ENCODE results near the gene LRPAP1.

The LRPAP1 gene

GRCh38 chr4:3514806-3515501 lies 17.3 kb downstream of the LRPAP1 start:
- H2BK5ac ChIP-seq (ENCODE audit: low read depth, low read length, poor library complexity) = no peak overlapping the region
- no peak for DNase-seq
- H3K27me3 ChIP-seq (ENCODE audit: insufficient read depth, low read length) = no peaks in the 10 kb centered on the region
- H4K12ac ChIP-seq (ENCODE audit: low read depth, low read length) = no peak overlapping the region
- H3K27ac ChIP-seq (ENCODE audit: low read depth, low read length) = no peak overlapping the region
- H3K4me2 ChIP-seq (ENCODE audit: low read length) = no peak overlapping the region
- H3K9me3 ChIP-seq (ENCODE audit: insufficient read depth, low read depth, low read length) = no peaks in the 10 kb centered on the region
- H3K4me1 ChIP-seq (ENCODE audit: control insufficient read depth in 1 of 2, insufficient read depth in 2 of 2, low read length in 2 of 2) = no peaks in the 10 kb centered on the region
- no peak overlapping the region for H3K4ac ChIP-seq (ENCODE audit: low read depth, low read length)
- no peak overlapping the region for H3K14ac ChIP-seq (ENCODE audit: low read length)
- no peak overlapping the region for H2AFZ ChIP-seq (ENCODE audit: insufficient read depth, low read length, poor library complexity)
- peaks cover 88 to 91% of the 10 kb centered on the region in 2 experiments for H3K36me3 ChIP-seq (ENCODE audit: control insufficient read depth in 1 of 2, insufficient read depth in 2 of 2, low read length in 2 of 2)
- no peak overlapping the region for H2BK12ac ChIP-seq (ENCODE audit: low read length)
- H3K9ac ChIP-seq (ENCODE audit: low read length) = no peak overlapping the region
- no peak overlapping the region for H2AK5ac ChIP-seq (ENCODE audit: low read length)
- no CpG with 5 or more reads among the region's 31 CpGs for WGBS (ENCODE audit: extremely low coverage, insufficient coverage, insufficient read length)
- H3K23ac ChIP-seq (ENCODE audit: low read length) = no peak overlapping the region
- H4K8ac ChIP-seq (ENCODE audit: low read depth, low read length) = no peak overlapping the region
- no peak overlapping the region for H2BK120ac ChIP-seq (ENCODE audit: insufficient read depth, low read length, poor library complexity)
- H4K91ac ChIP-seq (ENCODE audit: low read depth, low read length) = no peak overlapping the region
- no peak overlapping the region for H3K4me3 ChIP-seq (ENCODE audit: low read depth, low read length)
- no peaks in the 10 kb centered on the region for H3K79me2 ChIP-seq (ENCODE audit: control insufficient read depth, insufficient read depth, low read length, poor library complexity)
- H3K79me1 ChIP-seq (ENCODE audit: low read length) = no peaks in the 10 kb centered on the region
- H3K18ac ChIP-seq (ENCODE audit: low read length) = no peak overlapping the region

GRCh38 chr4:3514221-3514780 lies 17.9 kb downstream of the LRPAP1 start:
- no peak overlapping the region for H2AK5ac ChIP-seq (ENCODE audit: low read length)
- no peak overlapping the region for H2BK5ac ChIP-seq (ENCODE audit: low read depth, low read length, poor library complexity)
- H2BK120ac ChIP-seq (ENCODE audit: insufficient read depth, low read length, poor library complexity) = no peak overlapping the region
- no peaks in the 10 kb centered on the region for H3K27me3 ChIP-seq (ENCODE audit: insufficient read depth, low read length)
- DNase-seq = no peak
- no peaks in the 10 kb centered on the region for H3K79me2 ChIP-seq (ENCODE audit: control insufficient read depth, insufficient read depth, low read length, poor library complexity)
- H4K8ac ChIP-seq (ENCODE audit: low read depth, low read length) = no peak overlapping the region
- H3K79me1 ChIP-seq (ENCODE audit: low read length) = no peaks in the 10 kb centered on the region
- no peak overlapping the region for H3K27ac ChIP-seq (ENCODE audit: low read depth, low read length)
- no peak overlapping the region for H3K4ac ChIP-seq (ENCODE audit: low read depth, low read length)
- no peak overlapping the region for H3K9ac ChIP-seq (ENCODE audit: low read length)
- H3K4me3 ChIP-seq (ENCODE audit: low read depth, low read length) = no peak overlapping the region
- H3K18ac ChIP-seq (ENCODE audit: low read length) = no peak overlapping the region
- no peak overlapping the region for H2BK12ac ChIP-seq (ENCODE audit: low read length)
- H3K23ac ChIP-seq (ENCODE audit: low read length) = no peak overlapping the region
- no CpG with 5 or more reads among the region's 17 CpGs for WGBS (ENCODE audit: extremely low coverage, insufficient coverage, insufficient read length)
- H3K4me2 ChIP-seq (ENCODE audit: low read length) = no peak overlapping the region
- H3K36me3 ChIP-seq (ENCODE audit: control insufficient read depth in 1 of 2, insufficient read depth in 2 of 2, low read length in 2 of 2) = peaks cover 85 to 89% of the 10 kb centered on the region in 2 experiments
- no peak overlapping the region for H3K14ac ChIP-seq (ENCODE audit: low read length)
- H4K12ac ChIP-seq (ENCODE audit: low read depth, low read length) = no peak overlapping the region
- no peaks in the 10 kb centered on the region for H3K9me3 ChIP-seq (ENCODE audit: insufficient read depth, low read depth, low read length)
- no peak overlapping the region for H4K91ac ChIP-seq (ENCODE audit: low read depth, low read length)
- H2AFZ ChIP-seq (ENCODE audit: insufficient read depth, low read length, poor library complexity) = no peak overlapping the region
- H3K4me1 ChIP-seq (ENCODE audit: control insufficient read depth in 1 of 2, insufficient read depth in 2 of 2, low read length in 2 of 2) = no peaks in the 10 kb centered on the region

DNA sequence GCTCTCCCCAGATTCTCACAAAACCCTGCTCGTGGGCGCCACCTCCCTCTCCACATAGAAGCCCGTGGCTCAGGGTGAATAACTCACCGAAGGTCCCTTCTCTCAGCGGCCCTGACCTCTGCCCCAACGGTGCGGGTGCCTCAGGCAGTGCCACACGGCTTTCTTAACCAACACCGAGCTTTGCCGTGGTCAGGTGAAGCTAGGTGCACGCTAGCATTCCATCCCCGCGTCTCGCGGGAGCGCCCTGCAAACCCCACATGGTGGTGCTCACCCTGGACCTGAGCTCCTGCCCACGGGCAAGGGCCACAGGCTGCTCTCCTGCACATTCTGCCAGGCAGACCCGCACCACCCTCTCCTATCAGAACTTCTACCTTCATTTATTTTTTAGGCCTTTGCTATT lies 18.4 kb downstream of the LRPAP1 start:
- H3K4ac ChIP-seq (ENCODE audit: low read depth, low read length) = no peak overlapping the region
- H3K14ac ChIP-seq (ENCODE audit: low read length) = no peak overlapping the region
- DNase-seq = no peak
- no CpG with 5 or more reads among the region's 18 CpGs for WGBS (ENCODE audit: extremely low coverage, insufficient coverage, insufficient read length)
- H2AK5ac ChIP-seq (ENCODE audit: low read length) = no peak overlapping the region
- no peak overlapping the region for H2BK120ac ChIP-seq (ENCODE audit: insufficient read depth, low read length, poor library complexity)
- H3K27ac ChIP-seq (ENCODE audit: low read depth, low read length) = no peak overlapping the region
- no peak overlapping the region for H2BK5ac ChIP-seq (ENCODE audit: low read depth, low read length, poor library complexity)
- H4K8ac ChIP-seq (ENCODE audit: low read depth, low read length) = no peak overlapping the region
- no peak overlapping the region for H3K4me3 ChIP-seq (ENCODE audit: low read depth, low read length)
- no peak overlapping the region for H2BK12ac ChIP-seq (ENCODE audit: low read length)
- no peaks in the 10 kb centered on the region for H3K79me1 ChIP-seq (ENCODE audit: low read length)
- no peak overlapping the region for H2AFZ ChIP-seq (ENCODE audit: insufficient read depth, low read length, poor library complexity)
- H3K4me1 ChIP-seq (ENCODE audit: control insufficient read depth in 1 of 2, insufficient read depth in 2 of 2, low read length in 2 of 2) = no peaks in the 10 kb centered on the region
- no peak overlapping the region for H3K23ac ChIP-seq (ENCODE audit: low read length)
- H3K27me3 ChIP-seq (ENCODE audit: insufficient read depth, low read length) = no peaks in the 10 kb centered on the region
- no peak overlapping the region for H4K12ac ChIP-seq (ENCODE audit: low read depth, low read length)
- no peaks in the 10 kb centered on the region for H3K9me3 ChIP-seq (ENCODE audit: insufficient read depth, low read depth, low read length)
- H3K79me2 ChIP-seq (ENCODE audit: control insufficient read depth, insufficient read depth, low read length, poor library complexity) = no peaks in the 10 kb centered on the region
- peaks cover 81 to 87% of the 10 kb centered on the region in 2 experiments for H3K36me3 ChIP-seq (ENCODE audit: control insufficient read depth in 1 of 2, insufficient read depth in 2 of 2, low read length in 2 of 2)
- H3K9ac ChIP-seq (ENCODE audit: low read length) = no peak overlapping the region
- no peak overlapping the region for H3K4me2 ChIP-seq (ENCODE audit: low read length)
- no peak overlapping the region for H3K18ac ChIP-seq (ENCODE audit: low read length)
- H4K91ac ChIP-seq (ENCODE audit: low read depth, low read length) = no peak overlapping the region

DNA sequence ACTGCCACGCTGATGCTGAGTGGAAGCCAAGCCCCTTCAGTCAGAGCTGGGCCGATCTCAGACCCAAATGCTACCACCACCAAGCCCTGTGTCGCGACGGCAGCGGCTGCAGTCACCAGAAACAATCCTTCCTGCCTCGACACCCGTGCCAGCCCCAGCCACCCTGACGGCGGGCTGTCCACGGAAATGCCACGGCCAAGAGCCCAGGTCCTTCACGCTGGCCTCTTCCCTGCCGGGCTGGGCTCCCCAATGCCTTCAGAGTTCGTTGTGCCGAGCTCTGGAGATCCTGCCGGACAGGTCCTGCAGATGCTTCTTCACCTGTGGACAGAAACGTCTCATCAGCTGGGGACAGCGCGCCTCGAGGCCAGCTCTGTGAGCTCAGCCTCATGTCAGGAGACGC lies 19.5 kb downstream of the LRPAP1 start:
- H4K91ac ChIP-seq (ENCODE audit: low read depth, low read length) = no peak overlapping the region
- H3K18ac ChIP-seq (ENCODE audit: low read length) = no peak overlapping the region
- H3K4me1 ChIP-seq (ENCODE audit: control insufficient read depth in 1 of 2, insufficient read depth in 2 of 2, low read length in 2 of 2) = no peaks in the 10 kb centered on the region
- no peaks in the 10 kb centered on the region for H3K79me2 ChIP-seq (ENCODE audit: control insufficient read depth, insufficient read depth, low read length, poor library complexity)
- no peak overlapping the region for H4K8ac ChIP-seq (ENCODE audit: low read depth, low read length)
- no peak overlapping the region for H2BK12ac ChIP-seq (ENCODE audit: low read length)
- H2AFZ ChIP-seq (ENCODE audit: insufficient read depth, low read length, poor library complexity) = no peak overlapping the region
- H3K4ac ChIP-seq (ENCODE audit: low read depth, low read length) = no peak overlapping the region
- H3K27me3 ChIP-seq (ENCODE audit: insufficient read depth, low read length) = no peaks in the 10 kb centered on the region
- peaks cover 76 to 83% of the 10 kb centered on the region in 2 experiments for H3K36me3 ChIP-seq (ENCODE audit: control insufficient read depth in 1 of 2, insufficient read depth in 2 of 2, low read length in 2 of 2)
- no peak overlapping the region for H3K4me3 ChIP-seq (ENCODE audit: low read depth, low read length)
- H3K14ac ChIP-seq (ENCODE audit: low read length) = no peak overlapping the region
- no peak overlapping the region for H2AK5ac ChIP-seq (ENCODE audit: low read length)
- no peak overlapping the region for H4K12ac ChIP-seq (ENCODE audit: low read depth, low read length)
- no peak overlapping the region for H3K9ac ChIP-seq (ENCODE audit: low read length)
- no peak overlapping the region for H3K23ac ChIP-seq (ENCODE audit: low read length)
- no peak overlapping the region for H2BK120ac ChIP-seq (ENCODE audit: insufficient read depth, low read length, poor library complexity)
- no peak for DNase-seq
- no CpG with 5 or more reads among the region's 22 CpGs for WGBS (ENCODE audit: extremely low coverage, insufficient coverage, insufficient read length)
- no peaks in the 10 kb centered on the region for H3K79me1 ChIP-seq (ENCODE audit: low read length)
- H3K27ac ChIP-seq (ENCODE audit: low read depth, low read length) = no peak overlapping the region
- H2BK5ac ChIP-seq (ENCODE audit: low read depth, low read length, poor library complexity) = no peak overlapping the region
- H3K9me3 ChIP-seq (ENCODE audit: insufficient read depth, low read depth, low read length) = no peaks in the 10 kb centered on the region
- H3K4me2 ChIP-seq (ENCODE audit: low read length) = no peak overlapping the region

Measured in trophoblast cell (in vitro differentiated cells and primary cell).